Liver (tissue), 9 donors: ENCODE measurements around the gene SLC24A4. TPM values are rescaled to one million over a fixed set of nuclear protein-coding genes. Genes with fewer than 3 reads are reported as not detected.

ENCODE experiments used
- DNase-seq: peaks from one replicate; pipeline ENCODE4 v3.0.0-alpha.2; 2017; ENCODE audit warnings: low spot score
- H3K27ac ChIP-seq, 2 donors: one replicate each; pipeline ENCODE4 v1.7.0; 2013; ENCODE audit warnings: inconsistent platforms in 2 of 2, low read length in 2 of 2, control low read depth in 1 of 2, low read depth in 1 of 2, mild to moderate bottlenecking in 1 of 2
- H3K27me3 ChIP-seq, 4 donors: one replicate each; pipeline versions ENCODE4 v1.6.1 to v1.7.0; 2013; ENCODE audit warnings: low read length in 3 of 4, inconsistent platforms in 1 of 4, mild to moderate bottlenecking in 1 of 4, moderate library complexity in 1 of 4; ENCODE audit not compliant: control insufficient read depth in 4 of 4, insufficient read depth in 4 of 4
- H3K36me3 ChIP-seq, 4 donors: one replicate each; pipeline versions ENCODE4 v1.6.1 to v1.7.0; 2013; ENCODE audit warnings: low read length in 3 of 4, mild to moderate bottlenecking in 3 of 4, low read depth in 1 of 4, moderate library complexity in 1 of 4; ENCODE audit not compliant: control insufficient read depth in 4 of 4, insufficient read depth in 3 of 4
- H3K4me1 ChIP-seq, 4 donors: one replicate each; pipeline versions ENCODE4 v1.6.1 to v1.7.0; 2013; ENCODE audit warnings: low read length in 3 of 4, mild to moderate bottlenecking in 3 of 4, moderate library complexity in 1 of 4; ENCODE audit not compliant: control insufficient read depth in 4 of 4, insufficient read depth in 4 of 4
- H3K4me3 ChIP-seq, 3 donors: one replicate each; pipeline versions ENCODE4 v1.6.1 to v1.7.0; 2013; ENCODE audit warnings: low read length in 3 of 3, control low read depth in 1 of 3, low read depth in 1 of 3, mild to moderate bottlenecking in 1 of 3
- H3K9ac ChIP-seq, 2 donors: one replicate each; pipeline ENCODE4 v1.7.0; 2013; ENCODE audit warnings: low read length in 2 of 2, mild to moderate bottlenecking in 2 of 2, moderate library complexity in 2 of 2, control low read depth in 1 of 2, low read depth in 1 of 2
- H3K9me3 ChIP-seq, 4 donors: one replicate each; pipeline versions ENCODE4 v1.6.1 to v1.7.0; 2013; ENCODE audit warnings: low read length in 3 of 4; ENCODE audit not compliant: control insufficient read depth in 4 of 4
- ATF3 ChIP-seq: IDR thresholded peaks from 2 replicates; pipeline ENCODE4 v1.6.1; 2016; ENCODE audit warnings: antibody characterized with exemption
- CTCF ChIP-seq: fragments of 150-350 bp; IDR thresholded peaks from 2 replicates; pipeline ENCODE4 v1.5.1; 2017; ENCODE audit warnings: improper control_type of control experiment, low read depth, low read length; ENCODE audit not compliant: missing input control
- EGR1 ChIP-seq, 2 donors: IDR thresholded peaks; 2 replicates each; pipeline ENCODE4 v1.6.1; 2016 to 2018; ENCODE audit warnings: antibody characterized with exemption in 2 of 2, low read depth in 2 of 2
- FOXA1 ChIP-seq: IDR thresholded peaks from 2 replicates; pipeline ENCODE4 v1.6.1; 2016; ENCODE audit warnings: antibody characterized with exemption
- FOXA2 ChIP-seq: IDR thresholded peaks from 2 replicates; pipeline ENCODE4 v1.6.1; 2016; ENCODE audit warnings: antibody characterized with exemption
- GABPA ChIP-seq, 2 donors: IDR thresholded peaks in 1 of 2; conservative IDR thresholded peaks in 1 of 2; 2 replicates each; pipeline ENCODE4 v1.6.1; 2016; ENCODE audit warnings: antibody characterized with exemption in 2 of 2, mild to moderate bottlenecking in 1 of 2, moderate library complexity in 1 of 2
- HNF4A ChIP-seq, 2 donors: conservative IDR thresholded peaks; 2 replicates each; pipeline ENCODE4 v1.6.1; 2016; ENCODE audit warnings: antibody characterized with exemption in 2 of 2, mild to moderate bottlenecking in 2 of 2
- HNF4G ChIP-seq: IDR thresholded peaks from 2 replicates; pipeline ENCODE4 v1.6.1; 2016; ENCODE audit warnings: antibody characterized with exemption
- JUND ChIP-seq, 2 donors: IDR thresholded peaks; 2 replicates each; pipeline ENCODE4 v1.6.1; 2016; ENCODE audit warnings: antibody characterized with exemption in 2 of 2
- MAX ChIP-seq: IDR thresholded peaks from 2 replicates; pipeline ENCODE4 v1.6.1; 2016; ENCODE audit warnings: antibody characterized with exemption
- NR2F2 ChIP-seq: IDR thresholded peaks from 2 replicates; pipeline ENCODE4 v1.6.1; 2016; ENCODE audit warnings: antibody characterized with exemption
- RAD21 ChIP-seq, 2 donors: IDR thresholded peaks; 2 replicates each; pipeline ENCODE4 v1.6.1; 2016; ENCODE audit warnings: antibody characterized with exemption in 2 of 2, mild to moderate bottlenecking in 2 of 2
- REST ChIP-seq: IDR thresholded peaks from 2 replicates; pipeline ENCODE4 v1.6.1; 2016; ENCODE audit warnings: antibody characterized with exemption, mild to moderate bottlenecking
- RXRA ChIP-seq, 2 donors: IDR thresholded peaks; 2 replicates each; pipeline ENCODE4 v1.6.1; 2017 to 2018; ENCODE audit warnings: antibody characterized with exemption in 2 of 2, mild to moderate bottlenecking in 1 of 2
- SP1 ChIP-seq: IDR thresholded peaks from 2 replicates; pipeline ENCODE4 v1.6.1; 2018; ENCODE audit warnings: antibody characterized with exemption, mild to moderate bottlenecking
- TAF1 ChIP-seq: conservative IDR thresholded peaks from 2 replicates; pipeline ENCODE4 v1.6.1; 2016; ENCODE audit warnings: antibody characterized with exemption, mild to moderate bottlenecking
- YY1 ChIP-seq: IDR thresholded peaks from 2 replicates; pipeline ENCODE4 v1.6.1; 2016; ENCODE audit warnings: antibody characterized with exemption, mild to moderate bottlenecking
- ZBTB33 ChIP-seq: IDR thresholded peaks from 2 replicates; pipeline ENCODE4 v1.6.1; 2016; ENCODE audit warnings: antibody characterized with exemption
- WGBS: extraction: QIAGEN DNeasy Blood & Tissue Kit; methylation state at CpG from one replicate; pipeline ENCODE4 v1.1.7; 2013; 5-methylcytosine and 5-hydroxymethylcytosine counted together
- polyA plus RNA-seq, 2 donors: library from polyadenylated mRNA; stranded (reverse) in 1 of 2; unstranded in 1 of 2; fragments of 200-250 nt in 1 of 2; fragments of >200 nt in 1 of 2; fragmentation: Nextera tagmentation in 1 of 2; extraction: Ambion mirVana in 1 of 2; gene quantifications; one replicate each; pipeline versions ENCODE4 v1.2.1 to v1.2.3, GENCODE V29; 2013 to 2015
- total RNA-seq, 2 donors: library from RNA; depleted of rRNA; stranded (reverse); fragments of >200 nt; gene quantifications; one replicate each; pipeline ENCODE4 v1.2.3, GENCODE V29; 2014
- donor health status: healthy.
- donor health status: healthy.
- donor health status: healthy.
- donor health status: healthy.
- donor health status: healthy.

SLC24A4 gene
- total and polyA plus RNA-seq, 4 donors, result 0.06 to 0.23 (median 0.12) TPM

- Histone ChIP-seq H3K36me3 (no peaks in the 10 kb centered on the region), H3K27me3 (no peaks in the 10 kb centered on the region), H3K9me3 (no peaks in the 10 kb centered on the region), H3K4me3 (no peak overlapping the region), H3K27ac (no peak overlapping the region), H3K4me1 (peaks cover 18 to 39% (median 32%) of the 10 kb centered on the region in 4 donors), H3K9ac (no peak overlapping the region)
- TF ChIP-seq FOXA2 (no peak), JUND (IDR thresholded peaks at IDR 0.05) (no peak), ATF3 (no peak), CTCF (no peak), RXRA (IDR thresholded peaks at IDR 0.05) (no peak), HNF4G (no peak), HNF4A (conservative IDR thresholded peaks at IDR 0.05) (no peak), NR2F2 (no peak), EGR1 (IDR thresholded peaks at IDR 0.05; ENCODE audit: low read depth in 2 of 2) (no peak), REST (no peak), GABPA (IDR thresholded peaks at IDR 0.05 in 1 of 2, conservative IDR thresholded peaks at IDR 0.05 in 1 of 2) (no peak), MAX (no peak), ZBTB33 (no peak), FOXA1 (no peak), YY1 (no peak), RAD21 (IDR thresholded peaks at IDR 0.05) (no peak), TAF1 (no peak), SP1 (no peak)
- no peak for DNase-seq
- 73% methylated on average over 17 of the region's 17 CpGs for WGBS
Observed at GRCh38 chr14:92534932-92535643, 212.1 kb downstream of the SLC24A4 start.
